Measurements from ENCODE around the gene LMX1B. TPM values are rescaled to one million over a fixed set of nuclear protein-coding genes. Genes with fewer than 3 reads are reported as not detected.

Gene LMX1B
- polyA plus RNA-seq, 1 donor (not counting 4 experiments of a cell fraction or from before 2014, with no cell fraction given): 0.24 TPM

DNA sequence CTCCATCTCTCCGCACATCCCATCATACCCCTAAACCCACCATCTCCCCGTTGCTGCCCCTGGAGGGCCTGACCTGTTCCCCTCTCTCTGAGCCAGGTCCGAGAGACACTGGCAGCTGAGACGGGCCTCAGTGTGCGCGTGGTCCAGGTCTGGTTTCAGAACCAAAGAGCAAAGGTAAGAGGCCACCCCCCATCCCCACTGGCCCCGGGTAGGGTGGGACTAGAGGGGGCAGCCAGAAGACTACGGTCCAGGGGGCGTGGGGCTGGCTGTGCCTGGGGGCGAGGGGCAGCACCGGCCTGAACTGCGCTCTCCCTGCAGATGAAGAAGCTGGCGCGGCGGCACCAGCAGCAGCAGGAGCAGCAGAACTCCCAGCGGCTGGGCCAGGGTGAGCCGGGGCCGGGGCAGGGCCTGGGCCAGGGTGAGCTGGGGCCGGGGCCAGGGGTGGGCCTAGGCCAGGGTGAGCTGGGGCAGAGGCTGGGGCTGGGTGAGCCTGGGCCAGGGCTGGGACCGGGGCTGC, 79.8 kb downstream of the LMX1B start:
- DNase-seq (ENCODE audit: low read depth, low spot score): no peak
- H4K20me1 ChIP-seq (ENCODE audit: control insufficient read depth, extremely low read depth, insufficient read depth, low read length): no peaks in the 10 kb centered on the region
- H3K36me3 ChIP-seq (ENCODE audit: control insufficient read depth in 2 of 2, extremely low read depth in 1 of 2, insufficient read depth in 2 of 2, low read length in 2 of 2): no peaks in the 10 kb centered on the region
- no peaks in the 10 kb centered on the region for H3K27me3 ChIP-seq (ENCODE audit: control insufficient read depth, extremely low read depth, insufficient read depth, low read length)
- TF ChIP-seq, protein P1, sequence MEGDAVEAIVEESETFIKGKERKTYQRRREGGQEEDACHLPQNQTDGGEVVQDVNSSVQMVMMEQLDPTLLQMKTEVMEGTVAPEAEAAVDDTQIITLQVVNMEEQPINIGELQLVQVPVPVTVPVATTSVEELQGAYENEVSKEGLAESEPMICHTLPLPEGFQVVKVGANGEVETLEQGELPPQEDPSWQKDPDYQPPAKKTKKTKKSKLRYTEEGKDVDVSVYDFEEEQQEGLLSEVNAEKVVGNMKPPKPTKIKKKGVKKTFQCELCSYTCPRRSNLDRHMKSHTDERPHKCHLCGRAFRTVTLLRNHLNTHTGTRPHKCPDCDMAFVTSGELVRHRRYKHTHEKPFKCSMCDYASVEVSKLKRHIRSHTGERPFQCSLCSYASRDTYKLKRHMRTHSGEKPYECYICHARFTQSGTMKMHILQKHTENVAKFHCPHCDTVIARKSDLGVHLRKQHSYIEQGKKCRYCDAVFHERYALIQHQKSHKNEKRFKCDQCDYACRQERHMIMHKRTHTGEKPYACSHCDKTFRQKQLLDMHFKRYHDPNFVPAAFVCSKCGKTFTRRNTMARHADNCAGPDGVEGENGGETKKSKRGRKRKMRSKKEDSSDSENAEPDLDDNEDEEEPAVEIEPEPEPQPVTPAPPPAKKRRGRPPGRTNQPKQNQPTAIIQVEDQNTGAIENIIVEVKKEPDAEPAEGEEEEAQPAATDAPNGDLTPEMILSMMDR (optimal IDR thresholded peaks at IDR 0.05 in 1 of 3, IDR thresholded peaks at IDR 0.05 in 1 of 3, conservative IDR thresholded peaks at IDR 0.05 in 1 of 3; ENCODE audit: extremely low read depth in 1 of 3, insufficient read depth in 2 of 3, low read length in 3 of 3): no peak
- no peak for TF ChIP-seq EZH2 (IDR thresholded peaks at IDR 0.05; ENCODE audit: low read length)
- H3K79me2 ChIP-seq (ENCODE audit: control insufficient read depth, insufficient read depth, low read length): no peaks in the 10 kb centered on the region
- dilution Hi-C loops (cut with MboI; ENCODE audit: extremely low pct_ligation_motif_present, low sequenced_read_pairs): no loop called here
- H3K4me3 ChIP-seq (ENCODE audit: control insufficient read depth in 2 of 3, extremely low read depth in 1 of 3, insufficient read depth in 2 of 3, low read depth in 1 of 3, low read length in 3 of 3): no peak overlapping the region
- H3K9me3 ChIP-seq (ENCODE audit: control insufficient read depth, low read depth, low read length): no peaks in the 10 kb centered on the region
- peaks cover 12% of the 10 kb centered on the region for H3K4me1 ChIP-seq (ENCODE audit: control insufficient read depth, extremely low read depth, insufficient read depth, low read length)
- no peak overlapping the region for H3K4me2 ChIP-seq (ENCODE audit: control insufficient read depth, extremely low read depth, insufficient read depth, low read depth, low read length)
- no peak overlapping the region for H3K9ac ChIP-seq (ENCODE audit: control insufficient read depth, extremely low read depth, insufficient read depth, low read length)
- H3K27ac ChIP-seq (ENCODE audit: control insufficient read depth, insufficient read depth, low read length): no peak overlapping the region
- no peaks in the 10 kb centered on the region for H3K9me1 ChIP-seq (ENCODE audit: control insufficient read depth, extremely low read depth, insufficient read depth, low read length)
- H2AFZ ChIP-seq (ENCODE audit: control insufficient read depth, low read length): no peak overlapping the region
- no peak for FAIRE-seq

- Histone ChIP-seq H4K20me1 (ENCODE audit: control insufficient read depth, extremely low read depth, insufficient read depth, low read length) (no peaks in the 10 kb centered on the region), H3K79me2 (ENCODE audit: control insufficient read depth, insufficient read depth, low read length) (no peaks in the 10 kb centered on the region), H3K27me3 (ENCODE audit: control insufficient read depth, extremely low read depth, insufficient read depth, low read length) (no peaks in the 10 kb centered on the region), H3K4me3 (ENCODE audit: control insufficient read depth in 2 of 3, extremely low read depth in 1 of 3, insufficient read depth in 2 of 3, low read depth in 1 of 3, low read length in 3 of 3) (no peak overlapping the region), H3K9ac (ENCODE audit: control insufficient read depth, extremely low read depth, insufficient read depth, low read length) (no peak overlapping the region), H3K4me2 (ENCODE audit: control insufficient read depth, extremely low read depth, insufficient read depth, low read depth, low read length) (peak overlapping the region; percentile 19), H3K4me1 (ENCODE audit: control insufficient read depth, extremely low read depth, insufficient read depth, low read length) (peaks cover 12% of the 10 kb centered on the region), H2AFZ (ENCODE audit: control insufficient read depth, low read length) (no peak overlapping the region), H3K36me3 (ENCODE audit: control insufficient read depth in 2 of 2, extremely low read depth in 1 of 2, insufficient read depth in 2 of 2, low read length in 2 of 2) (no peaks in the 10 kb centered on the region), H3K9me1 (ENCODE audit: control insufficient read depth, extremely low read depth, insufficient read depth, low read length) (no peaks in the 10 kb centered on the region), H3K27ac (ENCODE audit: control insufficient read depth, insufficient read depth, low read length) (no peak overlapping the region), H3K9me3 (ENCODE audit: control insufficient read depth, low read depth, low read length) (no peaks in the 10 kb centered on the region)
- dilution Hi-C loops (cut with MboI; ENCODE audit: extremely low pct_ligation_motif_present, low sequenced_read_pairs): no loop called here
- TF ChIP-seq, protein P1 (optimal IDR thresholded peaks at IDR 0.05 in 1 of 3, IDR thresholded peaks at IDR 0.05 in 1 of 3, conservative IDR thresholded peaks at IDR 0.05 in 1 of 3; ENCODE audit: extremely low read depth in 1 of 3, insufficient read depth in 2 of 3, low read length in 3 of 3): no peak
- no peak for TF ChIP-seq EZH2 (IDR thresholded peaks at IDR 0.05; ENCODE audit: low read length)
- FAIRE-seq (peak; percentile 87), DNase-seq (ENCODE audit: low read depth, low spot score) (peak; percentile 61)
Observed at GRCh38 chr9:126694206-126695081, 80.7 kb downstream of the LMX1B start.
